ENCODE measurements around the gene HTRA3. TPM values are rescaled to one million over a fixed set of nuclear protein-coding genes. Genes with fewer than 3 reads are reported as not detected.
"Not testable (repeated sequence)": the region's sequence is repeated elsewhere in the genome, so short reads cannot be mapped to it uniquely, and the experiment has no call there.

The HTRA3 gene
- total and polyA plus RNA-seq, 2 of the 8 experiments (the other 6 are each of a cell fraction or from before 2014, with no cell fraction given): 3.2 to 5.8 TPM

GRCh38 chr4:8349236-8349635 is 79.7 kb downstream of the HTRA3 start:
- H3K4me3 ChIP-seq (ENCODE audit: extremely low read depth in 1 of 4, insufficient read depth in 2 of 4, low read depth in 3 of 4, low read length in 4 of 4); H2BK5ac ChIP-seq (ENCODE audit: low read depth, low read length); H4K5ac ChIP-seq (ENCODE audit: insufficient read length, low read depth, low read length); H3K27me3 ChIP-seq (replicated peaks in 1 of 4; ENCODE audit: control insufficient read depth in 3 of 4, extremely low read depth in 1 of 4, insufficient read depth in 3 of 4, low read length in 3 of 4); H4K20me1 ChIP-seq (replicated peaks in 1 of 2; ENCODE audit: control insufficient read depth in 1 of 2, insufficient read depth in 2 of 2, low read length in 2 of 2); H3K23me2 ChIP-seq (ENCODE audit: low read depth, low read length); FAIRE-seq; H3K14ac ChIP-seq (ENCODE audit: insufficient read length); DNase-seq (ENCODE audit: low read depth in 1 of 2, low spot score in 2 of 2); H3K79me2 ChIP-seq (ENCODE audit: control insufficient read depth in 1 of 2, insufficient read depth in 2 of 2, low read length in 2 of 2); H4K91ac ChIP-seq (replicated peaks; ENCODE audit: insufficient read length, low read length); H3K18ac ChIP-seq (ENCODE audit: extremely low read depth, low read length); H3K4ac ChIP-seq (replicated peaks; ENCODE audit: insufficient read length, low read depth, low read length); H3K56ac ChIP-seq (replicated peaks; ENCODE audit: insufficient read length, low read depth, low read length); H2AK5ac ChIP-seq (ENCODE audit: low read depth, low read length); H3K27ac ChIP-seq (ENCODE audit: low read depth, low read length); H3K4me2 ChIP-seq (ENCODE audit: insufficient read depth in 1 of 2, low read depth in 2 of 2, low read length in 2 of 2); H3K36me3 ChIP-seq (ENCODE audit: control insufficient read depth in 2 of 4, insufficient read depth in 4 of 4, low read length in 3 of 4); H3K9ac ChIP-seq (replicated peaks in 1 of 4; ENCODE audit: extremely low read depth in 1 of 4, low read depth in 3 of 4, low read length in 3 of 4); H3K23ac ChIP-seq (ENCODE audit: insufficient read length); H3K9me3 ChIP-seq (ENCODE audit: insufficient read depth in 2 of 2, low read depth in 1 of 2, low read length in 1 of 2); H4K8ac ChIP-seq (ENCODE audit: extremely low read depth, insufficient read depth, low read length); H3K79me1 ChIP-seq (ENCODE audit: low read depth, low read length); H2BK120ac ChIP-seq (replicated peaks; ENCODE audit: low read depth, low read length); H2BK20ac ChIP-seq (ENCODE audit: low read length); H2BK12ac ChIP-seq (ENCODE audit: low read depth, low read length); H2BK15ac ChIP-seq (ENCODE audit: low read length); H2AFZ ChIP-seq (ENCODE audit: low read length): not testable (repeated sequence)
- peaks cover 0 to 12% (median 6%) of the 10 kb centered on the region in 4 experiments; a peak in 6 of 7 replicates for H3K4me1 ChIP-seq (replicated peaks in 1 of 4; ENCODE audit: control insufficient read depth in 3 of 4, insufficient read depth in 4 of 4, low read length in 3 of 4)
- ChIA-PET POLR2A (ENCODE audit: partially characterized antibody) (interaction anchor here (0.9 kb wide), 2 partner anchors 9 to 14 kb away, joined by 3 to 5 read pairs; no protein-coding TSS in a partner anchor), CTCF (ENCODE audit: partially characterized antibody) (interaction anchor here (0.7 to 1.5 kb wide), 3 partner anchors 11 to 98 kb away, joined by 3 to 4 read pairs (median 3); no protein-coding TSS in a partner anchor)
- WGBS, 2 experiments (ENCODE audit: extremely low coverage in 1 of 2, insufficient coverage in 1 of 2, insufficient read length in 1 of 2, insufficient replicate concordance in 2 of 2, low coverage in 1 of 2, low lambda C conversion rate in 2 of 2, missing lambda C conversion rate in 1 of 2): 84% methylated on average over 11 of the region's 11 CpGs; no CpG with 5 or more reads in 1 of the 2 experiments

Measured in H1 (cell line).